K562 (cell line): ENCODE measurements around the gene SMOC2. TPM values are rescaled to one million over a fixed set of nuclear protein-coding genes. Genes with fewer than 3 reads are reported as not detected.

ENCODE experiments used
- ATAC-seq: fragments of 200-7000 bp; cut with Tn5 transposase; 3 replicates; pipeline ENCODE4 v1.9.1; 2020; ENCODE audit warnings: moderate library complexity
- BruUV-seq: library from RNA; stranded (reverse); fragments of 400-500 nt; replicated peaks from 2 replicates; lab custom pipeline; 2021; lab: Mats Ljungman, UMichigan
- CTCF ChIA-PET: fragments of 300-600 bp; formaldehyde crosslinking; extraction: SDS; loops from one replicate; lab custom pipeline; 2021; ENCODE audit warnings: low intra/inter-chr PET ratio; lab: Yijun Ruan, JAX
- POLR2A ChIA-PET: fragments of 300-600, 350-650 bp; sonication (Branson Sonifier 250); formaldehyde crosslinking; extraction: SDS; loops from one replicate; lab custom pipeline; 2021; ENCODE audit warnings: antibody characterized with exemption, inconsistent platforms; lab: Yijun Ruan, JAX
- DNase-seq, 4 experiments: peaks; one replicate each; pipeline versions ENCODE4 v3.0.0 to v3.0.0-alpha.2; 2011 to 2018; ENCODE audit warnings: low spot score in 3 of 4, mixed read lengths in 3 of 4; ENCODE audit errors: extremely low read depth in 1 of 4
- FAIRE-seq: peaks from 2 replicates; lab custom pipeline; 2011; peaks lifted over from hg19 to GRCh38; lab: Jason Lieb, UNC
- H2AFZ ChIP-seq: 2 replicates; pipeline ENCODE4 v1.6.0; 2011; ENCODE audit warnings: low read depth, low read length, control low read depth, inconsistent platforms
- H3K27ac ChIP-seq: fragments of 200-600 bp; 3 replicates; pipeline ENCODE4 v1.8.0; 2011; ENCODE audit warnings: low read depth, mild to moderate bottlenecking, control low read depth, inconsistent platforms, low read length, moderate library complexity, mixed read lengths; ENCODE audit errors: extremely low read depth
- H3K27me3 ChIP-seq, 2 experiments: fragments of 300-600 bp in 1 of 2; 2 replicates in 1 of 2; 3 replicates in 1 of 2; pipeline versions ENCODE4 v1.6.0 to v1.8.0; 2011; ENCODE audit warnings: inconsistent platforms in 2 of 2, low read length in 2 of 2, mild to moderate bottlenecking in 1 of 2, mixed read lengths in 1 of 2, moderate library complexity in 1 of 2; ENCODE audit not compliant: control insufficient read depth in 2 of 2, insufficient read depth in 2 of 2
- H3K36me3 ChIP-seq: fragments of 300-600 bp; 3 replicates; pipeline ENCODE4 v1.8.0; 2011; ENCODE audit warnings: mild to moderate bottlenecking, low read length, inconsistent platforms; ENCODE audit not compliant: control insufficient read depth, insufficient read depth
- H3K4me1 ChIP-seq, 2 experiments: fragments of 200-600 bp in 1 of 2; replicated peaks in 1 of 2; 2 replicates in 1 of 2; 3 replicates in 1 of 2; pipeline versions ENCODE4 v1.5.1 to v1.8.0; 2011; ENCODE audit warnings: inconsistent platforms in 2 of 2, low read length in 2 of 2, mild to moderate bottlenecking in 1 of 2, mixed read lengths in 1 of 2, moderate library complexity in 1 of 2; ENCODE audit not compliant: control insufficient read depth in 2 of 2, insufficient read depth in 2 of 2
- H3K4me2 ChIP-seq: 2 replicates; pipeline ENCODE4 v1.6.1; 2011; ENCODE audit warnings: low read length, control low read depth, inconsistent platforms, mixed read lengths; ENCODE audit not compliant: insufficient read depth
- H3K4me3 ChIP-seq: fragments of 200-600 bp; sonication (generic), shearing (Covaris generic); 2 replicates; pipeline ENCODE4 v1.5.1; 2016; ENCODE audit warnings: control low read depth, inconsistent platforms
- H3K79me2 ChIP-seq: fragments of 200-600 bp; 3 replicates; pipeline ENCODE4 v1.8.0; 2011; ENCODE audit warnings: low read length, inconsistent platforms; ENCODE audit not compliant: control insufficient read depth, insufficient read depth
- H3K9ac ChIP-seq, 2 experiments: 2 replicates each; pipeline versions ENCODE4 v1.6.0 to v1.6.1; 2011; ENCODE audit warnings: low read depth in 2 of 2, low read length in 2 of 2, control low read depth in 1 of 2, inconsistent platforms in 1 of 2, mild to moderate bottlenecking in 1 of 2, mixed read lengths in 1 of 2; ENCODE audit not compliant: insufficient read depth in 1 of 2
- H3K9me1 ChIP-seq: one replicate; pipeline ENCODE4 v1.6.0; 2011; ENCODE audit warnings: inconsistent platforms, mild to moderate bottlenecking, low read length, moderate library complexity; ENCODE audit not compliant: control insufficient read depth, insufficient read depth
- H3K9me3 ChIP-seq: replicated peaks from 2 replicates; pipeline ENCODE4 v1.5.1; 2011; ENCODE audit warnings: low read depth, low read length, inconsistent platforms; ENCODE audit not compliant: control insufficient read depth, insufficient read depth
- H4K20me1 ChIP-seq: replicated peaks from 2 replicates; pipeline ENCODE4 v1.6.1; 2011; ENCODE audit warnings: low read length, inconsistent platforms, mixed read lengths; ENCODE audit not compliant: control insufficient read depth, insufficient read depth
- BACH1 ChIP-seq: fragments of 200-800 bp; sonication (Bioruptor generic); IDR thresholded peaks from 2 replicates; pipeline ENCODE4 v1.6.1; 2016; ENCODE audit warnings: missing genetic modification characterization, missing compliant biosample characterization
- CBX8 ChIP-seq: fragments of 200-600 bp; sonication (generic); IDR thresholded peaks from 2 replicates; pipeline ENCODE4 v1.6.1; 2012; ENCODE audit warnings: borderline replicate concordance, mixed run types, low read depth, mild to moderate bottlenecking, moderate library complexity, mixed read lengths, low read length, control low read depth, inconsistent platforms; ENCODE audit not compliant: poor library complexity, severe bottlenecking; ENCODE audit errors: extremely low read depth
- EP400 ChIP-seq: fragments of 450-650 bp; IDR thresholded peaks from 2 replicates; pipeline ENCODE4 v1.6.1; 2017; ENCODE audit warnings: antibody characterized with exemption, mild to moderate bottlenecking, moderate library complexity
- ESRRB ChIP-seq: fragments of 250-450 bp; sonication (Bioruptor Pico); IDR thresholded peaks from 2 replicates; pipeline ENCODE4 v1.5.0; 2020; ENCODE audit warnings: mild to moderate bottlenecking, moderate library complexity, borderline replicate concordance
- FOS ChIP-seq: IDR thresholded peaks from 3 replicates; pipeline ENCODE4 v1.6.1; 2011; ENCODE audit not compliant: insufficient read length; ENCODE audit errors: extremely low read depth
- FOXA3 ChIP-seq, 2 experiments: fragments of 450-650 bp in 1 of 2; sonication (generic) in 1 of 2; formaldehyde crosslinking; IDR thresholded peaks in 1 of 2; conservative IDR thresholded peaks in 1 of 2; 2 replicates each; pipeline versions ENCODE4 v1.4.0 to v1.8.0; 2020 to 2022; ENCODE audit warnings: mild to moderate bottlenecking in 2 of 2, missing genetic modification reagents in 1 of 2
- FOXK2 ChIP-seq, 2 experiments: fragments of 450-650 bp; IDR thresholded peaks in 1 of 2; conservative IDR thresholded peaks in 1 of 2; 2 replicates each; pipeline ENCODE4 v1.6.1; 2016; ENCODE audit warnings: low read depth in 2 of 2, mild to moderate bottlenecking in 1 of 2
- KAT8 ChIP-seq: fragments of 450-650 bp; IDR thresholded peaks from 2 replicates; pipeline ENCODE4 v1.6.1; 2016; ENCODE audit warnings: low read depth, mild to moderate bottlenecking
- MAFK ChIP-seq: IDR thresholded peaks from 2 replicates; pipeline ENCODE4 v1.6.1; 2011; ENCODE audit warnings: low read length, improper control_type of control experiment
- NR2C2 ChIP-seq, 2 experiments: fragments of 200-800 bp in 1 of 2; sonication (Bioruptor generic) in 1 of 2; sonication (generic) in 1 of 2; formaldehyde crosslinking in 1 of 2; IDR thresholded peaks; 2 replicates each; pipeline versions ENCODE4 v1.6.1 to v1.8.0; 2016 to 2022; ENCODE audit warnings: mild to moderate bottlenecking in 1 of 2, missing compliant biosample characterization in 1 of 2, missing genetic modification characterization in 1 of 2, missing genetic modification reagents in 1 of 2
- RFX7 ChIP-seq: fragments of 250-450 bp; sonication (Bioruptor Pico); IDR thresholded peaks from 2 replicates; pipeline ENCODE4 v1.5.1; 2021; ENCODE audit warnings: mild to moderate bottlenecking
- SMAD1 ChIP-seq: fragments of 150-350 bp; IDR thresholded peaks from 2 replicates; pipeline ENCODE4 v1.6.1; 2014; ENCODE audit warnings: low read length, low read depth; ENCODE audit not compliant: partially characterized antibody
- SMARCA4 ChIP-seq: fragments of 450-650 bp; IDR thresholded peaks from 2 replicates; pipeline ENCODE4 v1.6.1; 2016
- TGIF2 ChIP-seq: sonication (generic); formaldehyde crosslinking; IDR thresholded peaks from 2 replicates; pipeline ENCODE4 v1.8.1; 2022; ENCODE audit warnings: mild to moderate bottlenecking, missing genetic modification reagents, moderate library complexity
- WHSC1 ChIP-seq: IDR thresholded peaks from one replicate; pipeline ENCODE4 v1.6.1; 2012; ENCODE audit warnings: low read length, control low read depth, inconsistent platforms
- ZNF668 ChIP-seq: fragments of 250-450 bp; sonication (Bioruptor Pico); IDR thresholded peaks from 2 replicates; pipeline ENCODE4 v1.8.0; 2022; ENCODE audit warnings: mild to moderate bottlenecking, inconsistent platforms
- WGBS: fragments of 100-300 bp; shearing (Covaris generic); methylation state at CpG from one replicate; pipeline ENCODE4 v1.1.6; 2016; ENCODE audit warnings: low coverage, mixed read lengths; ENCODE audit not compliant: insufficient coverage; ENCODE audit errors: missing lambda C conversion rate; 5-methylcytosine and 5-hydroxymethylcytosine counted together
- in situ Hi-C: fragments of 300-500 bp; cut with MboI; formaldehyde crosslinking; loops from 4 replicates; pipeline ENCODE4 v1.15.0; 2018; ENCODE audit warnings: inconsistent platforms, mixed read lengths
- intact Hi-C: fragments of 100-400 bp; cut with micrococcal nuclease; formaldehyde crosslinking; loops from 2 replicates; pipeline ENCODE4 v1.14.2; 2022
- polyA plus RNA-seq, 8 experiments: library from polyadenylated mRNA; depleted of rRNA in 4 of 8; stranded (reverse) in 5 of 8; unstranded in 3 of 8; fragments of >200 nt; fragmentation: Nextera tagmentation in 2 of 8; fragmentation: Illumina TruSeq in 1 of 8; extraction: Ambion mirVana in 2 of 8; extraction: Trizol in 1 of 8; gene quantifications; 2 replicates each; pipeline versions ENCODE4 v1.2.1 to v1.2.3, GENCODE V29; 2011 to 2014; ENCODE audit warnings: inconsistent platforms in 1 of 8, missing spikeins in 1 of 8
- total RNA-seq, 7 experiments: library from RNA; depleted of rRNA in 6 of 7; stranded (reverse); fragments of >200 nt in 6 of 7; fragmentation: Illumina TruSeq in 2 of 7; extraction: Trizol in 2 of 7; gene quantifications; 2 replicates each; pipeline versions ENCODE4 v1.2.1 to v1.2.3, GENCODE V29; 2011 to 2021; ENCODE audit warnings: low replicate concordance in 1 of 7
- TF ChIP-seq, protein P1 (sequence below): sonication (generic); formaldehyde crosslinking; IDR thresholded peaks from 2 replicates; pipeline ENCODE4 v1.8.0; 2023; ENCODE audit warnings: mild to moderate bottlenecking, missing genetic modification reagents

The SMOC2 gene
- total and polyA plus RNA-seq, 9 of the 15 experiments (the other 6 are each of a cell fraction or from before 2014, with no cell fraction given): 0.45 to 2.3 (median 1.1) TPM

GRCh38 chr6:168584671-168585070 lies 143.7 kb downstream of the SMOC2 start:
- no peak for FAIRE-seq
- no peaks in the 10 kb centered on the region for H3K36me3 ChIP-seq
- in situ Hi-C loops: no loop called here

GRCh38 chr6:168585441-168585840 lies 144.5 kb downstream of the SMOC2 start:
- Histone ChIP-seq H2AFZ (no peak overlapping the region), H3K4me3 (no peak overlapping the region), H3K9me1 (no peaks in the 10 kb centered on the region), H3K27ac (no peak overlapping the region), H3K9me3 (no peaks in the 10 kb centered on the region), H3K79me2 (no peaks in the 10 kb centered on the region), H3K27me3 (peaks cover 3 to 34% of the 10 kb centered on the region in 2 experiments; a peak in 3 of 5 replicates), H3K4me1 (peaks cover 0 to 4% of the 10 kb centered on the region in 2 experiments; a peak in 1 of 5 replicates), H3K36me3 (no peaks in the 10 kb centered on the region), H3K4me2 (no peak overlapping the region), H4K20me1 (no peaks in the 10 kb centered on the region), H3K9ac (no peak overlapping the region)
- DNase-seq (no peak), FAIRE-seq (no peak), ATAC-seq (no peak)
- POLR2A ChIA-PET: no interaction called here
- in situ Hi-C loops: no loop called here
- intact Hi-C loops: no loop called here
- 11% methylated on average over 3 of the region's 3 CpGs for WGBS
- BruUV-seq: no TSS peak
- CTCF ChIA-PET: no interaction called here
- TF ChIP-seq, protein P1, sequence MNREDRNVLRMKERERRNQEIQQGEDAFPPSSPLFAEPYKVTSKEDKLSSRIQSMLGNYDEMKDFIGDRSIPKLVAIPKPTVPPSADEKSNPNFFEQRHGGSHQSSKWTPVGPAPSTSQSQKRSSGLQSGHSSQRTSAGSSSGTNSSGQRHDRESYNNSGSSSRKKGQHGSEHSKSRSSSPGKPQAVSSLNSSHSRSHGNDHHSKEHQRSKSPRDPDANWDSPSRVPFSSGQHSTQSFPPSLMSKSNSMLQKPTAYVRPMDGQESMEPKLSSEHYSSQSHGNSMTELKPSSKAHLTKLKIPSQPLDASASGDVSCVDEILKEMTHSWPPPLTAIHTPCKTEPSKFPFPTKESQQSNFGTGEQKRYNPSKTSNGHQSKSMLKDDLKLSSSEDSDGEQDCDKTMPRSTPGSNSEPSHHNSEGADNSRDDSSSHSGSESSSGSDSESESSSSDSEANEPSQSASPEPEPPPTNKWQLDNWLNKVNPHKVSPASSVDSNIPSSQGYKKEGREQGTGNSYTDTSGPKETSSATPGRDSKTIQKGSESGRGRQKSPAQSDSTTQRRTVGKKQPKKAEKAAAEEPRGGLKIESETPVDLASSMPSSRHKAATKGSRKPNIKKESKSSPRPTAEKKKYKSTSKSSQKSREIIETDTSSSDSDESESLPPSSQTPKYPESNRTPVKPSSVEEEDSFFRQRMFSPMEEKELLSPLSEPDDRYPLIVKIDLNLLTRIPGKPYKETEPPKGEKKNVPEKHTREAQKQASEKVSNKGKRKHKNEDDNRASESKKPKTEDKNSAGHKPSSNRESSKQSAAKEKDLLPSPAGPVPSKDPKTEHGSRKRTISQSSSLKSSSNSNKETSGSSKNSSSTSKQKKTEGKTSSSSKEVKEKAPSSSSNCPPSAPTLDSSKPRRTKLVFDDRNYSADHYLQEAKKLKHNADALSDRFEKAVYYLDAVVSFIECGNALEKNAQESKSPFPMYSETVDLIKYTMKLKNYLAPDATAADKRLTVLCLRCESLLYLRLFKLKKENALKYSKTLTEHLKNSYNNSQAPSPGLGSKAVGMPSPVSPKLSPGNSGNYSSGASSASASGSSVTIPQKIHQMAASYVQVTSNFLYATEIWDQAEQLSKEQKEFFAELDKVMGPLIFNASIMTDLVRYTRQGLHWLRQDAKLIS (CRISPR knock-in tag): no peak
- no peak for TF ChIP-seq CBX8
- no peak for TF ChIP-seq SMARCA4
- TF ChIP-seq FOS: no peak
- no peak for TF ChIP-seq KAT8
- TF ChIP-seq WHSC1: no peak
- no peak for TF ChIP-seq TGIF2 (CRISPR knock-in tag)
- TF ChIP-seq SMAD1: no peak
- TF ChIP-seq ESRRB: no peak
- TF ChIP-seq FOXA3 (CRISPR knock-in tag; conservative IDR thresholded peaks at IDR 0.05 in 1 of 2, IDR thresholded peaks at IDR 0.05 in 1 of 2): no peak
- no peak for TF ChIP-seq RFX7

More at GRCh38 chr6:168584671-168585070, 143.7 kb downstream of the SMOC2 start:
- ATAC-seq (no peak), DNase-seq (no peak)
- Histone ChIP-seq H3K79me2 (no peaks in the 10 kb centered on the region), H3K4me2 (no peak overlapping the region), H3K9me1 (no peaks in the 10 kb centered on the region), H2AFZ (no peak overlapping the region), H3K9me3 (no peaks in the 10 kb centered on the region), H3K9ac (no peak overlapping the region), H3K27me3 (peaks cover 3 to 34% of the 10 kb centered on the region in 2 experiments; a peak in 3 of 5 replicates), H3K27ac (no peak overlapping the region), H3K4me3 (no peak overlapping the region), H4K20me1 (no peaks in the 10 kb centered on the region), H3K4me1 (peaks cover 0 to 4% of the 10 kb centered on the region in 2 experiments; a peak in 1 of 5 replicates)
- ChIA-PET POLR2A (no interaction called here), CTCF (no interaction called here)
- BruUV-seq: no TSS peak
- TF ChIP-seq NR2C2 (CRISPR knock-in tag; IDR thresholded peaks at IDR 0.05): no peak
- TF ChIP-seq NR2C2 (tag; IDR thresholded peaks at IDR 0.05): no peak
- no peak for TF ChIP-seq ZNF668 (CRISPR knock-in tag)
- TF ChIP-seq BACH1 (tag): no peak
- TF ChIP-seq EP400: no peak
- no peak for TF ChIP-seq MAFK
- TF ChIP-seq FOXK2 (conservative IDR thresholded peaks at IDR 0.05 in 1 of 2, IDR thresholded peaks at IDR 0.05 in 1 of 2; ENCODE audit: low read depth in 2 of 2): no peak
- WGBS: 30% methylated on average over 5 of the region's 5 CpGs
- intact Hi-C loops: no loop called here
